ENCODE results near the gene NENF.

Gene NENF

GRCh38 chr1:212442408-212442807 lies 9.7 kb downstream of the NENF start:
- no peaks in the 10 kb centered on the region for H3K4me1 ChIP-seq (ENCODE audit: insufficient read depth, low read length, severe bottlenecking)
- no peak for TF ChIP-seq EZH2 (IDR thresholded peaks at IDR 0.05; ENCODE audit: borderline replicate concordance, low read length)
- H3K27ac ChIP-seq (ENCODE audit: low read depth, low read length, poor library complexity, severe bottlenecking), result no peak overlapping the region
- H3K4me3 ChIP-seq (ENCODE audit: low read depth, low read length, poor library complexity, severe bottlenecking), result no peak overlapping the region
- no peaks in the 10 kb centered on the region for H3K27me3 ChIP-seq (ENCODE audit: insufficient read depth, low read length)
- H3F3A ChIP-seq (ENCODE audit: insufficient read depth, low read length), result no peaks in the 10 kb centered on the region
- H2AFZ ChIP-seq (ENCODE audit: low read length), result no peak overlapping the region
- H4K20me1 ChIP-seq (ENCODE audit: insufficient read depth, low read length), result no peaks in the 10 kb centered on the region
- no peak overlapping the region for H3K4me2 ChIP-seq (ENCODE audit: low read length)
- H3K9me2 ChIP-seq (ENCODE audit: low read depth, low read length), result no peaks in the 10 kb centered on the region
- H3K9ac ChIP-seq (ENCODE audit: low read length), result no peak overlapping the region
- H3K9me3 ChIP-seq (ENCODE audit: low read length), result no peaks in the 10 kb centered on the region
- no peaks in the 10 kb centered on the region for H3K79me2 ChIP-seq (ENCODE audit: insufficient read depth, low read length)
- H3K36me3 ChIP-seq (ENCODE audit: insufficient read depth, low read length), result peaks cover 4% of the 10 kb centered on the region

GRCh38 chr1:212446333-212446732 lies 13.6 kb downstream of the NENF start:
- no peaks in the 10 kb centered on the region for H3K9me2 ChIP-seq (ENCODE audit: low read depth, low read length)

GRCh38 chr1:212447478-212447877 lies 14.8 kb downstream of the NENF start:
- Histone ChIP-seq H4K20me1 (ENCODE audit: insufficient read depth, low read length) (no peaks in the 10 kb centered on the region), H3K9me3 (ENCODE audit: low read length) (no peaks in the 10 kb centered on the region), H3K27ac (ENCODE audit: low read depth, low read length, poor library complexity, severe bottlenecking) (no peak overlapping the region), H3K36me3 (ENCODE audit: insufficient read depth, low read length) (peaks cover 4% of the 10 kb centered on the region), H3K4me1 (ENCODE audit: insufficient read depth, low read length, severe bottlenecking) (peaks cover 10% of the 10 kb centered on the region), H2AFZ (ENCODE audit: low read length) (no peak overlapping the region), H3K27me3 (ENCODE audit: insufficient read depth, low read length) (no peaks in the 10 kb centered on the region), H3K9ac (ENCODE audit: low read length) (no peak overlapping the region), H3K9me2 (ENCODE audit: low read depth, low read length) (no peaks in the 10 kb centered on the region), H3K79me2 (ENCODE audit: insufficient read depth, low read length) (no peaks in the 10 kb centered on the region), H3K4me2 (ENCODE audit: low read length) (no peak overlapping the region), H3F3A (ENCODE audit: insufficient read depth, low read length) (no peaks in the 10 kb centered on the region), H3K4me3 (ENCODE audit: low read depth, low read length, poor library complexity, severe bottlenecking) (no peak overlapping the region)
- TF ChIP-seq EZH2 (IDR thresholded peaks at IDR 0.05; ENCODE audit: borderline replicate concordance, low read length), result no peak
- TF ChIP-seq CTCF (IDR thresholded peaks at IDR 0.05; ENCODE audit: low read length), result no peak

More at GRCh38 chr1:212446333-212446732, 13.6 kb downstream of the NENF start:
- Histone ChIP-seq H3K4me3 (ENCODE audit: low read depth, low read length, poor library complexity, severe bottlenecking) (no peak overlapping the region), H3K4me1 (ENCODE audit: insufficient read depth, low read length, severe bottlenecking) (peaks cover 10% of the 10 kb centered on the region), H3K79me2 (ENCODE audit: insufficient read depth, low read length) (no peaks in the 10 kb centered on the region), H3K9me3 (ENCODE audit: low read length) (no peaks in the 10 kb centered on the region), H3F3A (ENCODE audit: insufficient read depth, low read length) (no peaks in the 10 kb centered on the region), H3K27ac (ENCODE audit: low read depth, low read length, poor library complexity, severe bottlenecking) (no peak overlapping the region), H3K27me3 (ENCODE audit: insufficient read depth, low read length) (no peaks in the 10 kb centered on the region), H3K4me2 (ENCODE audit: low read length) (no peak overlapping the region), H4K20me1 (ENCODE audit: insufficient read depth, low read length) (no peaks in the 10 kb centered on the region), H3K36me3 (ENCODE audit: insufficient read depth, low read length) (peaks cover 4% of the 10 kb centered on the region), H3K9ac (ENCODE audit: low read length) (no peak overlapping the region), H2AFZ (ENCODE audit: low read length) (no peak overlapping the region)
- no peak for TF ChIP-seq CTCF (IDR thresholded peaks at IDR 0.05; ENCODE audit: low read length)
- TF ChIP-seq EZH2 (IDR thresholded peaks at IDR 0.05; ENCODE audit: borderline replicate concordance, low read length), result no peak

- Histone ChIP-seq H3K36me3 (ENCODE audit: insufficient read depth, low read length) (no peaks in the 10 kb centered on the region; the same call in 1 of the 2 replicates), H3K9me3 (ENCODE audit: low read length) (no peaks in the 10 kb centered on the region), H3K4me2 (ENCODE audit: low read length) (no peak overlapping the region), H3K27me3 (ENCODE audit: insufficient read depth, low read length) (no peaks in the 10 kb centered on the region), H3K9ac (ENCODE audit: low read length) (no peak overlapping the region), H3K4me3 (ENCODE audit: low read depth, low read length, poor library complexity, severe bottlenecking) (no peak overlapping the region), H3K9me2 (ENCODE audit: low read depth, low read length) (no peaks in the 10 kb centered on the region), H4K20me1 (ENCODE audit: insufficient read depth, low read length) (no peaks in the 10 kb centered on the region), H3K79me2 (ENCODE audit: insufficient read depth, low read length) (no peaks in the 10 kb centered on the region), H3F3A (ENCODE audit: insufficient read depth, low read length) (no peaks in the 10 kb centered on the region), H3K4me1 (ENCODE audit: insufficient read depth, low read length, severe bottlenecking) (peaks cover 10% of the 10 kb centered on the region), H3K27ac (ENCODE audit: low read depth, low read length, poor library complexity, severe bottlenecking) (no peak overlapping the region), H2AFZ (ENCODE audit: low read length) (no peak overlapping the region)
- no peak for TF ChIP-seq EZH2 (IDR thresholded peaks at IDR 0.05; ENCODE audit: borderline replicate concordance, low read length)
- no peak for TF ChIP-seq CTCF (IDR thresholded peaks at IDR 0.05; ENCODE audit: low read length)
Measured at GRCh38 chr1:212450331-212450881, 17.7 kb downstream of the NENF start.
